ENCODE measurements around the gene TLL2.

- no peak for TF ChIP-seq JUN (IDR thresholded peaks at IDR 0.05)
- no peak for TF ChIP-seq CTCF (IDR thresholded peaks at IDR 0.05)
- no peak for TF ChIP-seq PHF8 (IDR thresholded peaks at IDR 0.05; ENCODE audit: borderline replicate concordance, low read depth)
- no peak for TF ChIP-seq RAD21 (conservative IDR thresholded peaks at IDR 0.05 in 1 of 2, IDR thresholded peaks at IDR 0.05 in 1 of 2)
- TF ChIP-seq HMGXB4 (CRISPR knock-in tag; IDR thresholded peaks at IDR 0.05; ENCODE audit: borderline replicate concordance): no peak
These were observed 189.3 kb downstream of the TLL2 start for GRCh38 chr10:96324447-96324846.
